Tibial nerve (tissue), 4 donors: ENCODE data around the gene SEPTIN7. TPM values are rescaled to one million over a fixed set of nuclear protein-coding genes. Genes with fewer than 3 reads are reported as not detected.

Source experiments
- DNase-seq, 2 donors: peaks; one replicate each; pipeline ENCODE4 v3.0.0-alpha.2; 2019; ENCODE audit warnings: low spot score in 2 of 2
- H3K27ac ChIP-seq, 4 donors: fragments of 200-600 bp; sonication (generic) in 3 of 4; one replicate each; pipeline ENCODE4 v1.5.1; 2017 to 2019; ENCODE audit warnings: mild to moderate bottlenecking in 1 of 4
- H3K27me3 ChIP-seq, 2 donors: fragments of 200-600 bp; sonication (generic) in 1 of 2; one replicate each; pipeline versions ENCODE4 v1.5.1 to v1.6.0; 2017 to 2019
- H3K36me3 ChIP-seq, 3 donors: fragments of 200-600 bp; sonication (generic); one replicate each; pipeline ENCODE4 v1.5.1; 2018 to 2019
- H3K4me1 ChIP-seq, 4 donors: fragments of 200-600 bp; sonication (generic) in 3 of 4; one replicate each; pipeline ENCODE4 v1.5.1; 2017 to 2019
- H3K4me3 ChIP-seq, 4 donors: fragments of 200-600 bp; sonication (generic) in 3 of 4; one replicate each; pipeline ENCODE4 v1.5.1; 2017 to 2019; ENCODE audit warnings: mild to moderate bottlenecking in 1 of 4, moderate library complexity in 1 of 4
- H3K9me3 ChIP-seq, 4 donors: fragments of 200-600 bp; sonication (generic) in 3 of 4; one replicate each; pipeline ENCODE4 v1.5.1; 2017 to 2019
- CTCF ChIP-seq, 5 experiments: fragments of 200-600 bp in 3 of 5; fragments of 450-650 bp in 2 of 5; sonication (generic) in 3 of 5; IDR thresholded peaks; one replicate each; pipeline ENCODE4 v1.5.1; 2016 to 2019; ENCODE audit warnings: antibody characterized with exemption in 5 of 5, mild to moderate bottlenecking in 3 of 5, moderate library complexity in 2 of 5
- EP300 ChIP-seq, 2 donors: sonication (generic); formaldehyde crosslinking; IDR thresholded peaks; one replicate each; pipeline ENCODE4 v1.6.1; 2017; ENCODE audit warnings: antibody characterized with exemption in 2 of 2, mild to moderate bottlenecking in 1 of 2
- POLR2A ChIP-seq, 2 donors: fragments of 450-650 bp; IDR thresholded peaks; one replicate each; pipeline ENCODE4 v1.6.1; 2017; ENCODE audit warnings: antibody characterized with exemption in 2 of 2, mild to moderate bottlenecking in 2 of 2, moderate library complexity in 2 of 2
- WGBS, 2 donors: methylation state at CpG; one replicate each; pipeline ENCODE4 v1.1.5; 2018; 5-methylcytosine and 5-hydroxymethylcytosine counted together
- total RNA-seq, 4 donors: library from RNA; depleted of rRNA; stranded (reverse); fragments of >200 nt; gene quantifications; one replicate each; pipeline ENCODE4 v1.1.0, GENCODE V29; 2016

The SEPTIN7 gene
- total RNA-seq, 4 donors from 2014 or later: 158 to 214 (median 188) TPM

GRCh38 chr7:35768346-35768745 is 32.5 kb upstream of the SEPTIN7 start:
- Histone ChIP-seq H3K27me3 (no peaks in the 10 kb centered on the region), H3K36me3 (no peaks in the 10 kb centered on the region), H3K4me3 (no peak overlapping the region), H3K4me1 (no peaks in the 10 kb centered on the region), H3K27ac (no peak overlapping the region), H3K9me3 (peaks cover 0 to 3% (median 0%) of the 10 kb centered on the region in 4 donors)
- WGBS, 2 donors: 95 to 99% methylated on average over 19 to 20 of the region's 20 CpGs
- no peak for DNase-seq
- TF ChIP-seq EP300 (IDR thresholded peaks at IDR 0.05): no peak
- TF ChIP-seq POLR2A (IDR thresholded peaks at IDR 0.05): no peak
- no peak for TF ChIP-seq CTCF (IDR thresholded peaks at IDR 0.05)

- H3K4me1 ChIP-seq: no peaks in the 10 kb centered on the region
- H3K4me3 ChIP-seq: no peak overlapping the region
- TF ChIP-seq EP300 (IDR thresholded peaks at IDR 0.05) (no peak), POLR2A (IDR thresholded peaks at IDR 0.05) (no peak), CTCF (IDR thresholded peaks at IDR 0.05) (no peak)
- no peaks in the 10 kb centered on the region for H3K36me3 ChIP-seq
- H3K9me3 ChIP-seq: peaks cover 0 to 3% (median 0%) of the 10 kb centered on the region in 4 donors
- no peak overlapping the region for H3K27ac ChIP-seq
- no peaks in the 10 kb centered on the region for H3K27me3 ChIP-seq
- no peak for DNase-seq
These were observed 29.1 kb upstream of the SEPTIN7 start for GRCh38 chr7:35771776-35772175.

GRCh38 chr7:35773994-35774393 is 26.9 kb upstream of the SEPTIN7 start:
- H3K27ac ChIP-seq: no peak overlapping the region
- TF ChIP-seq CTCF (IDR thresholded peaks at IDR 0.05) (no peak), EP300 (IDR thresholded peaks at IDR 0.05) (no peak), POLR2A (IDR thresholded peaks at IDR 0.05) (no peak)
- no peaks in the 10 kb centered on the region for H3K4me1 ChIP-seq
- H3K36me3 ChIP-seq: no peaks in the 10 kb centered on the region
- H3K27me3 ChIP-seq: no peaks in the 10 kb centered on the region
- no peak overlapping the region for H3K4me3 ChIP-seq
- no peak for DNase-seq
- WGBS, 2 donors: 100% methylated on average over 3 of the region's 3 CpGs
- no peaks in the 10 kb centered on the region for H3K9me3 ChIP-seq

- 74 to 87% methylated on average over 1 of the region's 1 CpG for WGBS, 2 donors
- H3K4me1 ChIP-seq: peaks cover 0 to 3% (median 0%) of the 10 kb centered on the region in 4 donors
- DNase-seq: no peak
- no peaks in the 10 kb centered on the region for H3K9me3 ChIP-seq
- no peaks in the 10 kb centered on the region for H3K36me3 ChIP-seq
- H3K27me3 ChIP-seq: no peaks in the 10 kb centered on the region
- no peak overlapping the region for H3K4me3 ChIP-seq
- TF ChIP-seq CTCF (IDR thresholded peaks at IDR 0.05) (no peak), EP300 (IDR thresholded peaks at IDR 0.05) (no peak), POLR2A (IDR thresholded peaks at IDR 0.05) (no peak)
- H3K27ac ChIP-seq: no peak overlapping the region
These were observed 24.2 kb upstream of the SEPTIN7 start for GRCh38 chr7:35776686-35777085.

GRCh38 chr7:35777121-35777520 is 23.7 kb upstream of the SEPTIN7 start:
- H3K27ac ChIP-seq: no peak overlapping the region

More at GRCh38 chr7:35777121-35777520, 23.7 kb upstream of the SEPTIN7 start:
- Histone ChIP-seq H3K4me3 (no peak overlapping the region), H3K9me3 (no peaks in the 10 kb centered on the region), H3K27me3 (no peaks in the 10 kb centered on the region), H3K36me3 (no peaks in the 10 kb centered on the region), H3K4me1 (peaks cover 0 to 5% (median 0%) of the 10 kb centered on the region in 4 donors)
- TF ChIP-seq CTCF (IDR thresholded peaks at IDR 0.05): no peak
- TF ChIP-seq POLR2A (IDR thresholded peaks at IDR 0.05): no peak
- TF ChIP-seq EP300 (IDR thresholded peaks at IDR 0.05): no peak
- DNase-seq: no peak
